K562 (cell line): ENCODE data around the gene EXOC3. TPM values are rescaled to one million over a fixed set of nuclear protein-coding genes. Genes with fewer than 3 reads are reported as not detected.

Source experiments
- CBFA2T2 ChIP-seq: fragments of 450-650 bp; conservative IDR thresholded peaks from 2 replicates; pipeline ENCODE4 v1.6.1; 2017; ENCODE audit warnings: mild to moderate bottlenecking
- EZH2 ChIP-seq: IDR thresholded peaks from 2 replicates; pipeline ENCODE4 v1.6.1; 2012; ENCODE audit warnings: low read depth, mild to moderate bottlenecking, inconsistent platforms, low read length, borderline replicate concordance
- GTF2E2 ChIP-seq: fragments of 200-800 bp; sonication (Bioruptor generic); IDR thresholded peaks from 2 replicates; pipeline ENCODE4 v1.6.1; 2016; ENCODE audit warnings: missing genetic modification characterization, missing compliant biosample characterization
- ZBTB1 ChIP-seq: sonication (generic); formaldehyde crosslinking; IDR thresholded peaks from 2 replicates; pipeline ENCODE4 v1.8.1; 2023; ENCODE audit warnings: missing genetic modification reagents, low read depth, mild to moderate bottlenecking, borderline replicate concordance
- polyA plus RNA-seq, 8 experiments: library from polyadenylated mRNA; depleted of rRNA in 4 of 8; stranded (reverse) in 5 of 8; unstranded in 3 of 8; fragments of >200 nt; fragmentation: Nextera tagmentation in 2 of 8; fragmentation: Illumina TruSeq in 1 of 8; extraction: Ambion mirVana in 2 of 8; extraction: Trizol in 1 of 8; gene quantifications; 2 replicates each; pipeline versions ENCODE4 v1.2.1 to v1.2.3, GENCODE V29; 2011 to 2014; ENCODE audit warnings: inconsistent platforms in 1 of 8, missing spikeins in 1 of 8
- total RNA-seq, 7 experiments: library from RNA; depleted of rRNA in 6 of 7; stranded (reverse); fragments of >200 nt in 6 of 7; fragmentation: Illumina TruSeq in 2 of 7; extraction: Trizol in 2 of 7; gene quantifications; 2 replicates each; pipeline versions ENCODE4 v1.2.1 to v1.2.3, GENCODE V29; 2011 to 2021; ENCODE audit warnings: low replicate concordance in 1 of 7
- TF ChIP-seq, protein P1 (sequence below): fragments of 150-350 bp; conservative IDR thresholded peaks from 2 replicates; pipeline ENCODE4 v1.6.1; 2014; ENCODE audit warnings: low read length
- TF ChIP-seq, protein P2 (sequence below): sonication (generic); formaldehyde crosslinking; IDR thresholded peaks from 2 replicates; pipeline ENCODE4 v1.8.0; 2022; ENCODE audit warnings: missing genetic modification reagents, mild to moderate bottlenecking, borderline replicate concordance
- TF ChIP-seq, protein P3 (sequence below): sonication (generic); formaldehyde crosslinking; IDR thresholded peaks from 2 replicates; pipeline ENCODE4 v1.8.1; 2023; ENCODE audit warnings: missing genetic modification reagents, mild to moderate bottlenecking, borderline replicate concordance

EXOC3 gene
- total and polyA plus RNA-seq, 9 of the 15 experiments (the other 6 are each of a cell fraction or from before 2014, with no cell fraction given) = 1.4 to 41.9 (median 22.4) TPM

DNA sequence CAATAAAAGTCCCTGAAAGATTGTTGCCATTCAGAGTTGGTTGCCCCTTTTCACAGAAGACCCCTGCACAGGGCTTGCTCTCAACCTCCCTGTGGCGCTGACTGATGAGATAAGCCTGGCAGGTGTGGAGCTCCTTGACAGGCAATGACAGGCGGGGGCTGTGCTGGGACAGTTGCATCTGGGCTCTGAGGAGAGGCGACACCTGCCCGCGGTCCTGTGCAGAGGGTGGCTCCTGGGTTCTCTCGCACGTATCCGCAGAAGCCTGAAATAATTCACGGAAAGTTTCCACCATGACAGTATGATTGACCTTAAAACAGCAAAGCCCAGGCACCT lies 19.8 kb upstream of the EXOC3 start (continued):
- TF ChIP-seq, protein P1, sequence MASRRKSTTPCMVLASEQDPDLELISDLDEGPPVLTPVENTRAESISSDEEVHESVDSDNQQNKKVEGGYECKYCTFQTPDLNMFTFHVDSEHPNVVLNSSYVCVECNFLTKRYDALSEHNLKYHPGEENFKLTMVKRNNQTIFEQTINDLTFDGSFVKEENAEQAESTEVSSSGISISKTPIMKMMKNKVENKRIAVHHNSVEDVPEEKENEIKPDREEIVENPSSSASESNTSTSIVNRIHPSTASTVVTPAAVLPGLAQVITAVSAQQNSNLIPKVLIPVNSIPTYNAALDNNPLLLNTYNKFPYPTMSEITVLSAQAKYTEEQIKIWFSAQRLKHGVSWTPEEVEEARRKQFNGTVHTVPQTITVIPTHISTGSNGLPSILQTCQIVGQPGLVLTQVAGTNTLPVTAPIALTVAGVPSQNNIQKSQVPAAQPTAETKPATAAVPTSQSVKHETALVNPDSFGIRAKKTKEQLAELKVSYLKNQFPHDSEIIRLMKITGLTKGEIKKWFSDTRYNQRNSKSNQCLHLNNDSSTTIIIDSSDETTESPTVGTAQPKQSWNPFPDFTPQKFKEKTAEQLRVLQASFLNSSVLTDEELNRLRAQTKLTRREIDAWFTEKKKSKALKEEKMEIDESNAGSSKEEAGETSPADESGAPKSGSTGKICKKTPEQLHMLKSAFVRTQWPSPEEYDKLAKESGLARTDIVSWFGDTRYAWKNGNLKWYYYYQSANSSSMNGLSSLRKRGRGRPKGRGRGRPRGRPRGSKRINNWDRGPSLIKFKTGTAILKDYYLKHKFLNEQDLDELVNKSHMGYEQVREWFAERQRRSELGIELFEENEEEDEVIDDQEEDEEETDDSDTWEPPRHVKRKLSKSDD = no peak
- TF ChIP-seq ZBTB1 = no peak
- TF ChIP-seq, protein P2, sequence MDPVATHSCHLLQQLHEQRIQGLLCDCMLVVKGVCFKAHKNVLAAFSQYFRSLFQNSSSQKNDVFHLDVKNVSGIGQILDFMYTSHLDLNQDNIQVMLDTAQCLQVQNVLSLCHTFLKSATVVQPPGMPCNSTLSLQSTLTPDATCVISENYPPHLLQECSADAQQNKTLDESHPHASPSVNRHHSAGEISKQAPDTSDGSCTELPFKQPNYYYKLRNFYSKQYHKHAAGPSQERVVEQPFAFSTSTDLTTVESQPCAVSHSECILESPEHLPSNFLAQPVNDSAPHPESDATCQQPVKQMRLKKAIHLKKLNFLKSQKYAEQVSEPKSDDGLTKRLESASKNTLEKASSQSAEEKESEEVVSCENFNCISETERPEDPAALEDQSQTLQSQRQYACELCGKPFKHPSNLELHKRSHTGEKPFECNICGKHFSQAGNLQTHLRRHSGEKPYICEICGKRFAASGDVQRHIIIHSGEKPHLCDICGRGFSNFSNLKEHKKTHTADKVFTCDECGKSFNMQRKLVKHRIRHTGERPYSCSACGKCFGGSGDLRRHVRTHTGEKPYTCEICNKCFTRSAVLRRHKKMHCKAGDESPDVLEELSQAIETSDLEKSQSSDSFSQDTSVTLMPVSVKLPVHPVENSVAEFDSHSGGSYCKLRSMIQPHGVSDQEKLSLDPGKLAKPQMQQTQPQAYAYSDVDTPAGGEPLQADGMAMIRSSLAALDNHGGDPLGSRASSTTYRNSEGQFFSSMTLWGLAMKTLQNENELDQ (CRISPR knock-in tag) = no peak
- no peak for TF ChIP-seq CBFA2T2
- TF ChIP-seq EZH2 = no peak
- no peak for TF ChIP-seq GTF2E2 (tag)
- TF ChIP-seq, protein P3, sequence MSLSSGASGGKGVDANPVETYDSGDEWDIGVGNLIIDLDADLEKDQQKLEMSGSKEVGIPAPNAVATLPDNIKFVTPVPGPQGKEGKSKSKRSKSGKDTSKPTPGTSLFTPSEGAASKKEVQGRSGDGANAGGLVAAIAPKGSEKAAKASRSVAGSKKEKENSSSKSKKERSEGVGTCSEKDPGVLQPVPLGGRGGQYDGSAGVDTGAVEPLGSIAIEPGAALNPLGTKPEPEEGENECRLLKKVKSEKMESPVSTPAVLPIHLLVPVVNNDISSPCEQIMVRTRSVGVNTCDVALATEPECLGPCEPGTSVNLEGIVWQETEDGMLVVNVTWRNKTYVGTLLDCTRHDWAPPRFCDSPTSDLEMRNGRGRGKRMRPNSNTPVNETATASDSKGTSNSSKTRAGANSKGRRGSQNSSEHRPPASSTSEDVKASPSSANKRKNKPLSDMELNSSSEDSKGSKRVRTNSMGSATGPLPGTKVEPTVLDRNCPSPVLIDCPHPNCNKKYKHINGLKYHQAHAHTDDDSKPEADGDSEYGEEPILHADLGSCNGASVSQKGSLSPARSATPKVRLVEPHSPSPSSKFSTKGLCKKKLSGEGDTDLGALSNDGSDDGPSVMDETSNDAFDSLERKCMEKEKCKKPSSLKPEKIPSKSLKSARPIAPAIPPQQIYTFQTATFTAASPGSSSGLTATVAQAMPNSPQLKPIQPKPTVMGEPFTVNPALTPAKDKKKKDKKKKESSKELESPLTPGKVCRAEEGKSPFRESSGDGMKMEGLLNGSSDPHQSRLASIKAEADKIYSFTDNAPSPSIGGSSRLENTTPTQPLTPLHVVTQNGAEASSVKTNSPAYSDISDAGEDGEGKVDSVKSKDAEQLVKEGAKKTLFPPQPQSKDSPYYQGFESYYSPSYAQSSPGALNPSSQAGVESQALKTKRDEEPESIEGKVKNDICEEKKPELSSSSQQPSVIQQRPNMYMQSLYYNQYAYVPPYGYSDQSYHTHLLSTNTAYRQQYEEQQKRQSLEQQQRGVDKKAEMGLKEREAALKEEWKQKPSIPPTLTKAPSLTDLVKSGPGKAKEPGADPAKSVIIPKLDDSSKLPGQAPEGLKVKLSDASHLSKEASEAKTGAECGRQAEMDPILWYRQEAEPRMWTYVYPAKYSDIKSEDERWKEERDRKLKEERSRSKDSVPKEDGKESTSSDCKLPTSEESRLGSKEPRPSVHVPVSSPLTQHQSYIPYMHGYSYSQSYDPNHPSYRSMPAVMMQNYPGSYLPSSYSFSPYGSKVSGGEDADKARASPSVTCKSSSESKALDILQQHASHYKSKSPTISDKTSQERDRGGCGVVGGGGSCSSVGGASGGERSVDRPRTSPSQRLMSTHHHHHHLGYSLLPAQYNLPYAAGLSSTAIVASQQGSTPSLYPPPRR (CRISPR knock-in tag) = no peak
